Measurements from ENCODE around the gene PGAM1. TPM values are rescaled to one million over a fixed set of nuclear protein-coding genes. Genes with fewer than 3 reads are reported as not detected.
A peak's percentile ranks its signal among the peaks of the same experiment; 100 is the strongest.
"Not testable (repeated sequence)": the region's sequence is repeated elsewhere in the genome, so short reads cannot be mapped to it uniquely, and the experiment has no call there.

The PGAM1 gene
- 433 and 552 TPM in 2 replicates for total RNA-seq

GRCh38 chr10:97425964-97426775 is at the start of gene PGAM1:
Gene PGAM1 (plus strand): TSS chr10:97426191. CDS start chr10:97426308, 117 bp downstream.
- DNase-seq (ENCODE audit: low read depth): peak; percentile 85

GRCh38 chr10:97376413-97376812 is 49.6 kb upstream of the PGAM1 start:
- DNase-seq (ENCODE audit: low read depth): no peak

DNA sequence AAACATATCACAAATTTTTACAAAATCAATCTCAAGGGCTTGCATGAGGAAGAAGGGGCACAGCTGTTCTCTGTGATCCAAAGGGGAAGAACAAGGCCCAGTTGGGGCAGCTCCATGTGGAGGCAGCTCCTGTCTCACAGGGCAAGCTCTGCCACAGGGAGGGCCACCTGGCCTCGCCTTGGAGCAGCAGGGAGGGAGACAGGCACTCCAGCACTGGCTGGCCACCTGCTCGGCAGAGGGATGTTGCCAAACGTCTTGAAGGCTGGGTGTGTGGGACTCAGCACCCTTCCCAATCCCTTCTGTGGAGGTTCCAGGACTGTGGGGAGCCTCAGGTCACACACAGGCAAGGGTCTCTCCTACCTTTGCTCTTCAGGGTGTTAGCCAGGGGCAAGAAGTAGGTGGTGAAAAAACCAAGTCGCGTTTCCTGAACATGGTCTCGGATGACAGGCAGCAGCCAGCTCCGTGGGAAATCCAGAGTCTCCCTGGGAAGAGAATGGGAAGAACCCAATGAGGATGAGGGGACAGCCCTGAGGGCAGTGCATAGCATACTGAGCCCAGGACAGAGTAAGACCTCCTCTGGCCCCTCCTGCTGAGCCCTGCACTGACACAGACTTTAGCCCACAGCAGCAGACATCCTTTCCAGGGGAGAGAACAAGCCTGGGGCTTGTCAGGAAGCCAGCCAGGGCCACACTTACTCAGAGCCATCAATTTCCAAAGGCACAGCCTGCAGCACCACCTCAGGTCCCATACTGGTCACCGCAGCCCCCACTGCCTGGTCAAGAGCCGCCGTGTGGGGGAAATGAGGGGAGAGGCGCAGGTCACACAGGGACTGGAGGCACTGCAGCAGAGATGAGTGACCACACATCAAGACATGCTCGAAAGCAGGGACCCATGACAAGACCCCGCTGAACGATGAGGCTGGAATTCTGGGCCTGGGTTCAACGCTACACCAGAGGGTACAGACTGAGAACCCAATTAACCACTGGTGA is 46.8 kb upstream of the PGAM1 start:
- no peak for DNase-seq (ENCODE audit: low read depth)

GRCh38 chr10:97380516-97380915 is 45.5 kb upstream of the PGAM1 start:
- no peak for DNase-seq (ENCODE audit: low read depth)

GRCh38 chr10:97381626-97382025 is 44.4 kb upstream of the PGAM1 start:
- DNase-seq (ENCODE audit: low read depth): no peak

DNA sequence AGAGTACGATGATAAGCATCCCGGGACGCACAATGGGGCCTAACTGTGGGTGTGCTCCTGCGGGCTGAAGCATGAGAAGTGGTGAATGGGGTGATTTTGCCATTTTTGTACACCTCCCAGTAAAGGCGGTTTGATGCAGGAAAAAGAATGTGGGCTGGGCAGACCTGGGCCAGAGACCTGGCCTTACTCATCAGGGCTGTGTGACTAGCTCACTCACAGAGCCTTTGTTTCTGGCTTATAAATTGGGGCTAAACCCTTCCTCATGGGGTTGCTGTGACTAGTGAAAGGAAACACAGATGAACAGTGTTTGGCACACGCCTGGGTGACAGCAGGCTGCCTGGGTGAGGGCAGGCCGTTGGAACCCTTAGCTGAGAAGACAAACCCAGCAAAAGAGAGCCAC is 42.8 kb upstream of the PGAM1 start:
- no peak for DNase-seq (ENCODE audit: low read depth)

GRCh38 chr10:97384156-97384555 is 41.8 kb upstream of the PGAM1 start:
- DNase-seq (ENCODE audit: low read depth): no peak

GRCh38 chr10:97384641-97385040 is 41.4 kb upstream of the PGAM1 start:
- no peak for DNase-seq (ENCODE audit: low read depth)

GRCh38 chr10:97385565-97385964 is 40.4 kb upstream of the PGAM1 start:
- DNase-seq (ENCODE audit: low read depth): no peak

GRCh38 chr10:97388152-97388551 is 37.8 kb upstream of the PGAM1 start:
- DNase-seq (ENCODE audit: low read depth): no peak

- no peak for DNase-seq (ENCODE audit: low read depth)
Measured at GRCh38 chr10:97390091-97390490, 35.9 kb upstream of the PGAM1 start.

DNA sequence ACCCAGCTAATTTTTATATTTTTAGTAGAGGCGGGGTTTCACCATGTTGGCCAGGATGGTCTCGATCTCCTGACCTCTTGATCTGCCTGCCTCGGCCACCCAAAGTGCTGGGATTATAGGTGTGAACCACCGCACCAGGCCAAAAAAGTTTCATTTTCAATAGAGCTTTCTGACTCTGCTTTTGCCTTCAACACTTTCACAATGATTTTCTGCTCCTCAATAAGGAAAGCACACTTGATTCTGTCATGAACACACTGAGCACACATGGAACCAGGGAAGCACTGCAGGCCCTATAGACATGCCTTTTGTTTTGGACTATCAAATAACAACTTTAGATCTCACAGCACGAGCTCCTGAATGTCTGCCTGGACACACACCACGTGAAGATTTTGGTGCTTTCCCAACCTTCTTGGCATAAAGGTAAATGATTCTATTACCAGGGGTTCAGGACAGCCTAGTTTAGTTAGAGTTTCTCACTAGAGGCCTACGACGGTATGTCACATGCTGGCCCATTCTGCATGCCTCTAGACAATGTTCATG is 32.9 kb upstream of the PGAM1 start:
- DNase-seq (ENCODE audit: low read depth): no peak

GRCh38 chr10:97396056-97396455 is 29.9 kb upstream of the PGAM1 start:
- DNase-seq (ENCODE audit: low read depth): no peak

GRCh38 chr10:97399843-97400545 is 26.0 kb upstream of the PGAM1 start:
- peak; percentile 81 for DNase-seq (ENCODE audit: low read depth)

DNA sequence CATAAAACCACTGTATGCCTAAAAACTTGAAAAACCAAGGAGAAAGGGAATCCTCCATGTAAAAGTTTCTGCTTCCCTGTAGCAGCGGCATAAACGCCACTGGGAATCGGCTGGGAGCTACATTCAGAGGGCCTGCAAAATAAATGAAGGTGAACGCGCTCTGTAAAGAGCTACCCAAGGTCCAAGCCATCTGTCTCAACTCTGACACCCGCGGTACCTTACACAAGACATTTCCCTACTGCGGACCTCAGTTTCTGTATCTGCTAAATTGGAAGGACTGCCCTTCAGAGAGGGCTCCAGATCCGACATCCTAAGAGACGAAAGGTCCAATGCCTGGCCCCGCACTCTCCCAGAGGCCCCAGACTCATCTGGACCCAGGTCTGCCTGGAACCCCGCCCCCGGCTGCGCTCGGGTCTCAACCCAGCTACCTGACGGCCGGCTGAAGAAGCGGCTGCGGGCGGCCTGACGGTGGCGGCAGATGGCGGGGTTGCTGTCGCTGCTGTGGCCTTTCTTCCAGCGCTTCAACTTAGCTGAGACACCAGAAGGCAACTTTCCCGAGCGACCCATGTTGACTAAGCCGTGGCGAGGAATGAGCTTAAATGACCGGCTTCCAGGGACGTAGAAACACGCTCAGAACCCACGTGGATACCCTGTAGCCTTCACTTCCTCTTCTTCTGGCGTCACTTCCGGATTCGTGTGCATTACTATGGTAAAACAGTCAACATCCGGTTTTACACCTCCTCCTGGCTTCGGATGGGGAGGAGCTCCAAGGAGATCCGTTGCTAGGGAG is 25.1 kb upstream of the PGAM1 start, which contains the start of gene RRP12:
RRP12 (minus strand) TSS at position 676 of the 790 bp plus-strand sequence; CDS start at position 567, 109 bp downstream.
- DNase-seq (ENCODE audit: low read depth): peak; percentile 99

DNA sequence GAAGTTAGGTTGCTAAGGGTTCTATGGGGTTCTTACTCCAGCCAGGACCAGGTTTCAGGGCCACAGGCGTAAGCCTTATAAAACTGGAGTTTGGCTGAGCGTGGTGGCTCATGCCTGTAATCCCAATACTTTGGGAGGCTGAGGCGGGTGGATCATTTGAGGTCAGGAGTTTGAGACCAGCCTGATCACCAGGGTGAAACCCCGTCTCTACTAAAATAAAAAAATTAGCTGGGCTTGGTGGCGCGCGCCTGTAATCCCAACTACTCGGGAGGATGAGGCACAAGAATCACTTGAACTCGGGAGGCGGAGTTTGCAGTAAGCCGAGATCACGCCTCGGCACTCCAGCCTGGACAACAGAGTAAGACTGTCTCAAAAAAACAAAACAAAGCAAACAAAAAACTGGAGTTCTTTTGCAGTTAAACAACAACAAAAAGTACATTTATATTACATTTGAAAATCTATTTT is 24.5 kb upstream of the PGAM1 start:
- DNase-seq (ENCODE audit: low read depth): no peak

- DNase-seq (ENCODE audit: low read depth): no peak
Measured at GRCh38 chr10:97404044-97404443, 21.9 kb upstream of the PGAM1 start.

DNA sequence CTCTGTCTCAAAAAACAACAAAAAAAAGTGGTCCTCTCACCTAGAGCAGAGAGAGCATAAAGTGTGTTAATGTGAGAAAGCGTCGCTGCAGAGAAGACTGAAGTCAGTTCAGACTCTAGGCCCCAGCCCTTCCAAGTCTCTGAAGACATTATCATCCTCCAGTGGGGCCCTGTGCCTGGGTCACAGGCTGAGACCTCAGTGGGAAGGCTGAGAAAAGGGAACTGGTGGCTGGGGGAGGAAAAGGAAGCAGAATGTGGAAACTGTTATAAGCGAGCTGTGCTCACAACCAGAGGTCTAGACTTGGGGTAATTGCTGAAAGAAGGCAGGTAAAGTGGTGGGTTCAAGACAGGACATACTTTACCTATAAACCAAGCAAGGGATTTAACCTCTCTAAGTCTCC is 19.9 kb upstream of the PGAM1 start:
- DNase-seq (ENCODE audit: low read depth): no peak

GRCh38 chr10:97406483-97406882 is 19.5 kb upstream of the PGAM1 start:
- not testable (repeated sequence) for DNase-seq (ENCODE audit: low read depth)

DNA sequence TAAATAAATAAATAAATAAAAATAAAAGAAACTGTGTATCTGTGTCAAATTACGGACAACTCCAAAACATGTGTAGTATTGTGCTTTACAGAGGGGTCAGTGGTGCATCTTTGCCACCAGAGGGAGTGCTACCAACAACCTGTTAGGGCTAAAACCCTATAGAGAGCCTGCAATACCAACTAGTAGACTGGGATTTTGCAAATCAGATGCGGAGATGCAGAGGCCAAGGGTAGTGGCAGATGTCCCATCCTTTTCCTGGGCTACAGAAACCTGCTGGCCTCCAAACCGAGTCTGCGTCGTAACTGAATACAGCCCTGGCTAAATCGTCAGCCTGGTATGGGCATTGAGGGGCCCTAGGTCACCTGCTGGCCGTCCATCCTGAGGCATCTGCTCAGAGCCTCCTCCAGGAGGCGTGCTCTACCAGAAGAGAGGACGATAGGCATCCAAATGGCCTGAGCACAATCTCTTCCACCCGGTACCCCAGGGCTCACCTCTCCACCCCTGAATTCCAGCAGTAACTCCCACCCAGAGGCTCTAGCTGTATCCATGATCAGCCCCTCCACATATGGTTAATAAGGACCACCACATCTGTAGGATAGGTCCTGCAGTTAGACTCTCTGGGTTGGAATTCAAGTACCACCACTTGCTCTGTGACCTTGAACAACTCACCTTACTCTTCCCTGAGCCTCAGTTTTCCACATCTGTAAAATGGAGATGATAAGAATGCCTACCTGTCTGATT is 18.6 kb upstream of the PGAM1 start:
- peak; percentile 80 for DNase-seq (ENCODE audit: low read depth)

All from renal cortical epithelial cell (primary cell).